ENCODE measurements around the gene DUSP18. TPM values are rescaled to one million over a fixed set of nuclear protein-coding genes. Genes with fewer than 3 reads are reported as not detected.

Gene DUSP18
- polyA plus RNA-seq, 2 of the 4 experiments (the other 2 are of a cell fraction), result 3.4 to 7.2 TPM

- no peaks in the 10 kb centered on the region for H3K9me3 ChIP-seq
- FAIRE-seq (no peak), ATAC-seq (no peak), DNase-seq (ENCODE audit: low read depth in 1 of 2, low spot score in 1 of 2) (no peak)
- ChIA-PET CTCF (interaction anchor here (0.5 kb wide), 1 partner anchor 219 kb away, joined by 3 read pairs; no protein-coding TSS in a partner anchor), POLR2A (no interaction called here)
- H3K4me1 ChIP-seq, result no peaks in the 10 kb centered on the region
- no peak overlapping the region for H3K27ac ChIP-seq
- TF ChIP-seq JUNB (IDR thresholded peaks at IDR 0.05) (no peak), ESRRA (IDR thresholded peaks at IDR 0.05; ENCODE audit: borderline replicate concordance, low read length) (no peak), PBX3 (IDR thresholded peaks at IDR 0.05) (no peak), KDM1A (IDR thresholded peaks at IDR 0.05; ENCODE audit: low read depth) (no peak), FOSL2 (IDR thresholded peaks at IDR 0.05) (no peak), FOSL2 (CRISPR knock-in tag; IDR thresholded peaks at IDR 0.05) (no peak), TFCP2L1 (CRISPR knock-in tag; IDR thresholded peaks at IDR 0.05) (no peak), ZFP36 (IDR thresholded peaks at IDR 0.05; ENCODE audit: borderline replicate concordance, partially characterized antibody) (no peak), HES2 (IDR thresholded peaks at IDR 0.05) (no peak), SREBF2 (IDR thresholded peaks at IDR 0.05) (no peak), RCOR1 (IDR thresholded peaks at IDR 0.05; ENCODE audit: low read depth, low read length) (no peak), BCL3 (IDR thresholded peaks at IDR 0.05) (no peak), CBX8 (IDR thresholded peaks at IDR 0.05) (no peak), MAFK (IDR thresholded peaks at IDR 0.05; ENCODE audit: partially characterized antibody) (no peak), NFE2L2 (conservative IDR thresholded peaks at IDR 0.05; ENCODE audit: low read length) (no peak), JUN (IDR thresholded peaks at IDR 0.05) (no peak), MAZ (IDR thresholded peaks at IDR 0.05; ENCODE audit: borderline replicate concordance, low read depth, low read length) (no peak), ZNF302 (CRISPR knock-in tag; IDR thresholded peaks at IDR 0.05) (no peak), USF2 (IDR thresholded peaks at IDR 0.05) (no peak)
- WGBS (ENCODE audit: missing lambda C conversion rate), result 85% methylated on average over 9 of the region's 9 CpGs
- H3K4me3 ChIP-seq, result no peak overlapping the region
- no peak overlapping the region for H3K4me2 ChIP-seq
Observed at GRCh38 chr22:30675436-30675835, 7.8 kb upstream of the DUSP18 start.

GRCh38 chr22:30674482-30674881, 6.8 kb upstream of the DUSP18 start:
- DNase-seq (ENCODE audit: low read depth in 1 of 2, low spot score in 1 of 2) (no peak), ATAC-seq (no peak), FAIRE-seq (no peak)
- 88% methylated on average over 6 of the region's 6 CpGs for WGBS (ENCODE audit: missing lambda C conversion rate)
- no peak overlapping the region for H3K27ac ChIP-seq
- TF ChIP-seq HOXB13 (CRISPR knock-in tag; IDR thresholded peaks at IDR 0.05; ENCODE audit: low read depth) (no peak), FOXS1 (CRISPR knock-in tag; IDR thresholded peaks at IDR 0.05) (no peak)
- ChIA-PET POLR2A (no interaction called here), CTCF (interaction anchor here (2.0 kb wide), 1 partner anchor 81 kb away, joined by 5 read pairs; no protein-coding TSS in a partner anchor)
- no peak overlapping the region for H3K4me2 ChIP-seq
- no peaks in the 10 kb centered on the region for H3K4me1 ChIP-seq
- no peak overlapping the region for H3K4me3 ChIP-seq
- H3K9me3 ChIP-seq, result no peaks in the 10 kb centered on the region

GRCh38 chr22:30673136-30673535, 5.5 kb upstream of the DUSP18 start:
- Histone ChIP-seq H3K4me1 (peaks cover 3% of the 10 kb centered on the region; the same call in 1 of the 3 replicates), H3K9me3 (no peaks in the 10 kb centered on the region), H3K27ac (no peak overlapping the region), H3K4me3 (no peak overlapping the region), H3K4me2 (no peak overlapping the region)
- ChIA-PET CTCF (interaction anchor here (2.0 kb wide), 1 partner anchor 82 kb away, joined by 5 read pairs; no protein-coding TSS in a partner anchor), POLR2A (no interaction called here)
- DNase-seq (ENCODE audit: low read depth in 1 of 2, low spot score in 1 of 2), result no peak
- no peak for FAIRE-seq
- 88% methylated on average over 4 of the region's 4 CpGs for WGBS (ENCODE audit: missing lambda C conversion rate)
- TF ChIP-seq FOSB (CRISPR knock-in tag; IDR thresholded peaks at IDR 0.05) (no peak), RARB (CRISPR knock-in tag; IDR thresholded peaks at IDR 0.05) (no peak), EHF (CRISPR knock-in tag; IDR thresholded peaks at IDR 0.05) (no peak), PBX3 (IDR thresholded peaks at IDR 0.05) (no peak), HOXA7 (CRISPR knock-in tag; IDR thresholded peaks at IDR 0.05) (no peak), ZC3H11A (IDR thresholded peaks at IDR 0.05) (no peak), MAZ (IDR thresholded peaks at IDR 0.05; ENCODE audit: borderline replicate concordance, low read depth, low read length) (no peak), EHMT2 (IDR thresholded peaks at IDR 0.05; ENCODE audit: low read depth) (no peak), ELK1 (IDR thresholded peaks at IDR 0.05; ENCODE audit: low read depth, low read length) (no peak), FOSL2 (IDR thresholded peaks at IDR 0.05) (no peak), FOSL2 (CRISPR knock-in tag; IDR thresholded peaks at IDR 0.05) (no peak), HOXB5 (CRISPR knock-in tag; IDR thresholded peaks at IDR 0.05) (no peak), ZFP36 (IDR thresholded peaks at IDR 0.05; ENCODE audit: borderline replicate concordance, partially characterized antibody) (no peak), MAFK (IDR thresholded peaks at IDR 0.05; ENCODE audit: partially characterized antibody) (no peak), CBX2 (IDR thresholded peaks at IDR 0.05; ENCODE audit: borderline replicate concordance, low read depth) (no peak)
- no peak for ATAC-seq

All from A549 (cell line).